GM23248 (cell line): ENCODE measurements around the gene NKAIN1. TPM values are rescaled to one million over a fixed set of nuclear protein-coding genes. Genes with fewer than 3 reads are reported as not detected.

Experiments
- DNase-seq: peaks from one replicate; pipeline ENCODE4 v3.0.0-alpha.2; 2015
- H2AFZ ChIP-seq: fragments of 200-600 bp; sonication (generic); 2 replicates; pipeline ENCODE4 v1.6.1; 2016; ENCODE audit warnings: antibody characterized with exemption
- H3F3A ChIP-seq: fragments of 200-600 bp; sonication (generic); 2 replicates; pipeline ENCODE4 v1.6.1; 2016; ENCODE audit warnings: mild to moderate bottlenecking, antibody characterized with exemption, mixed run types; ENCODE audit not compliant: insufficient read depth
- H3K27ac ChIP-seq: fragments of 200-600 bp; sonication (generic); 2 replicates; pipeline ENCODE4 v1.5.1; 2016; ENCODE audit warnings: mild to moderate bottlenecking
- H3K27me3 ChIP-seq: fragments of 200-600 bp; sonication (generic); replicated peaks from 2 replicates; pipeline ENCODE4 v1.6.1; 2016; ENCODE audit warnings: mild to moderate bottlenecking; ENCODE audit not compliant: insufficient read depth
- H3K36me3 ChIP-seq: fragments of 200-600 bp; sonication (generic); 2 replicates; pipeline ENCODE4 v1.6.1; 2016; ENCODE audit warnings: low read depth, mild to moderate bottlenecking
- H3K4me1 ChIP-seq: fragments of 200-600 bp; sonication (generic); 2 replicates; pipeline ENCODE4 v1.6.1; 2016; ENCODE audit warnings: mild to moderate bottlenecking; ENCODE audit not compliant: insufficient read depth
- H3K4me2 ChIP-seq: fragments of 200-600 bp; sonication (generic); one replicate; pipeline ENCODE4 v1.6.1; 2016; ENCODE audit warnings: mild to moderate bottlenecking; ENCODE audit not compliant: unreplicated experiment
- H3K4me3 ChIP-seq: fragments of 200-600 bp; sonication (generic); 2 replicates; pipeline ENCODE4 v1.5.1; 2016; ENCODE audit warnings: mild to moderate bottlenecking
- H3K79me2 ChIP-seq: fragments of 200-600 bp; sonication (generic); 2 replicates; pipeline ENCODE4 v1.6.1; 2016; ENCODE audit warnings: mild to moderate bottlenecking; ENCODE audit not compliant: insufficient read depth
- H3K9ac ChIP-seq: fragments of 200-600 bp; sonication (generic); 2 replicates; pipeline ENCODE4 v1.6.1; 2016; ENCODE audit warnings: mild to moderate bottlenecking
- H3K9me2 ChIP-seq: fragments of 200-600 bp; sonication (generic); 2 replicates; pipeline ENCODE4 v1.6.1; 2016; ENCODE audit warnings: mixed run types, mild to moderate bottlenecking, moderate library complexity; ENCODE audit not compliant: insufficient read depth
- H3K9me3 ChIP-seq: fragments of 200-600 bp; sonication (generic); one replicate; pipeline ENCODE4 v1.6.1; 2017; ENCODE audit warnings: low read depth
- H4K20me1 ChIP-seq: fragments of 200-600 bp; sonication (generic); 2 replicates; pipeline ENCODE4 v1.6.0; 2016; ENCODE audit not compliant: insufficient read depth
- EZH2 ChIP-seq: fragments of 200-600 bp; sonication (generic); IDR thresholded peaks from 2 replicates; pipeline ENCODE4 v1.6.1; 2018; ENCODE audit warnings: antibody characterized with exemption, mild to moderate bottlenecking; ENCODE audit not compliant: insufficient read depth, poor library complexity, severe bottlenecking
- EZH2phosphoT487 ChIP-seq: fragments of 200-600 bp; sonication (generic); IDR thresholded peaks from 2 replicates; pipeline ENCODE4 v1.6.1; 2018; ENCODE audit warnings: antibody characterized with exemption, moderate library complexity, mild to moderate bottlenecking, low read depth; ENCODE audit not compliant: insufficient read depth
- WGBS, 2 experiments: methylation state at CpG; one replicate each; pipeline ENCODE4 v1.1.6; 2015 to 2017; ENCODE audit warnings: low lambda C conversion rate in 2 of 2, low coverage in 1 of 2; ENCODE audit errors: missing lambda C conversion rate in 2 of 2; 5-methylcytosine and 5-hydroxymethylcytosine counted together
- in situ Hi-C: fragments of 300-500 bp; cut with MboI; formaldehyde crosslinking; loops from 2 replicates; pipeline ENCODE4 v1.15.0; 2020
- polyA plus RNA-seq: library from polyadenylated mRNA; unstranded; fragments of >200 nt; fragmentation: Nextera tagmentation; extraction: Ambion mirVana; gene quantifications from 2 replicates; pipeline ENCODE4 v1.2.1, GENCODE V29; 2016
- total RNA-seq: library from RNA; depleted of rRNA; stranded (reverse); fragments of >200 nt; shearing (Covaris generic); gene quantifications from 2 replicates; pipeline ENCODE4 v1.2.3, GENCODE V29; 2014

NKAIN1 gene
- total and polyA plus RNA-seq, 2 experiments from 2014 or later, result 0.11 TPM; not detected in 1

DNA sequence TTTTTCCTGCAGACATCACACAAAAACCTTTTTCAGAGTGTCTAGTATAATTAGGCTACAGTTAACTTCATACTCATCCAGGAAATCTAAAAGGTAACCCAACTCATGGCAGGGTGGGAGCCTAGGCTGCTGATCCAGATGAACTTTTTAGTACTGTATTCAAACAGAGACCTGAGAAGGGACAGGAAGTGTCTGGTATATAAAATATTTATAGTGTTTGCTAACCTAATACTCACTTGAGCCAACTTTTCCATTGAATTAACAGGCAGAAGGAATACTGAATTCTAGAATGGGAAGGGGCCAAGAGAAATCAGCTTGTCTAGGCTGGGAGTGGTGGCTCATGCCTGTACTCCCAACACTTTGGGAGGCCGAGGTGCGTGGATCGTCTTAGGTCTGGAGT lies 22.2 kb upstream of the NKAIN1 start:
- Histone ChIP-seq H3K36me3 (peaks cover 36% of the 10 kb centered on the region), H3K9me2 (no peaks in the 10 kb centered on the region), H3F3A (no peaks in the 10 kb centered on the region), H2AFZ (no peak overlapping the region), H3K4me3 (no peak overlapping the region), H3K79me2 (no peaks in the 10 kb centered on the region), H3K4me1 (no peaks in the 10 kb centered on the region), H3K4me2 (no peak overlapping the region), H3K27ac (no peak overlapping the region), H4K20me1 (no peaks in the 10 kb centered on the region), H3K27me3 (no peaks in the 10 kb centered on the region), H3K9ac (no peak overlapping the region), H3K9me3 (no peaks in the 10 kb centered on the region)
- in situ Hi-C loops, result no loop called here
- no peak for DNase-seq
- 98% methylated on average over 3 of the region's 3 CpGs for WGBS, 2 experiments
- TF ChIP-seq EZH2 (no peak), EZH2phosphoT487 (no peak)

DNA sequence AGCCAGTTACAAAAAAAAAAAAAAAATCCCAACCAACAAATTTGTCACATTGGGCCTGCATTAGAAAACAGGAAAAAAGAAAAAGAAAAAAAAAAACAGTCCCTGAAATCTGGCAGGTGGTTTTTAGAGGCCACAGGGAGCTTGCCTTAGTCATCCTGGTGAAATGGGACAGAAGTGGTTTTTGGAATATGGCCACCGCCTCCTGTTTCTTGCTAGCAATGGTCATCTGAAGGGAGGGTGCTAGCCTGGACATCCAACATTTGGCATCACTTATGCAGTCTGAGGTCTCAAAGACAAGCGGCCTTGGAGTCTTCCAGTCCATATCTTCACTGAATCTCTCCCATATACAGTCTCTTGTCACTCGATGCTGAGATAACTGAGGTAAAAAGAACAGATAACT lies 20.1 kb upstream of the NKAIN1 start:
- no peak for TF ChIP-seq EZH2
- no peak for TF ChIP-seq EZH2phosphoT487
- Histone ChIP-seq H3K4me1 (no peaks in the 10 kb centered on the region), H2AFZ (no peak overlapping the region), H3K27me3 (no peaks in the 10 kb centered on the region), H3F3A (no peaks in the 10 kb centered on the region), H3K36me3 (peaks cover 31% of the 10 kb centered on the region), H3K4me2 (no peak overlapping the region), H3K27ac (no peak overlapping the region), H3K9me3 (no peaks in the 10 kb centered on the region), H3K9me2 (no peaks in the 10 kb centered on the region), H3K79me2 (no peaks in the 10 kb centered on the region), H4K20me1 (no peaks in the 10 kb centered on the region), H3K9ac (no peak overlapping the region), H3K4me3 (no peak overlapping the region)
- WGBS, 2 experiments, result 92 to 96% methylated on average over 3 of the region's 3 CpGs
- in situ Hi-C loops, result no loop called here
- no peak for DNase-seq

DNA sequence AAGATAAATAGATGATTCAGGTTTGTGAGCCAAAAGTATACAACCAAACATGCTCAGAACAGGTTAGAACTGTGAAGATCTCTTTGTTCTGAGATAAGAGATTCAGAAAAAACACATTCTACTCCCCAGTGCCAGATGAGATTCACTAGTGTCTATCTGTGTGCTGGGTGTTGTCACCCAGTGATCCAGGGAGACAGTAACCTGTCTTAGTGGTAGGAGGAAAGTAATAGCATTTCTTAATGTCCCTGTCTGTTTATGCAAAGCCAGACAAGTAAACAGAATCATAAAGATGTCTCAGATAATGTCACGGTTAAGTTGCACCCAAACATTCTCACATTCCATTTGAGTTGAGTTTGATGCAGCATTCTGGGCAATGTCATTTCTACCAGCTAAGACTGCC lies 18.9 kb upstream of the NKAIN1 start:
- Histone ChIP-seq H3K9me3 (no peaks in the 10 kb centered on the region), H3K79me2 (no peaks in the 10 kb centered on the region), H3K27me3 (no peaks in the 10 kb centered on the region), H3K27ac (no peak overlapping the region), H2AFZ (no peak overlapping the region), H3K9me2 (no peaks in the 10 kb centered on the region), H3K4me1 (no peaks in the 10 kb centered on the region), H3K9ac (no peak overlapping the region), H3F3A (no peaks in the 10 kb centered on the region), H3K4me2 (no peak overlapping the region), H3K36me3 (peaks cover 31% of the 10 kb centered on the region), H3K4me3 (no peak overlapping the region), H4K20me1 (no peaks in the 10 kb centered on the region)
- TF ChIP-seq EZH2 (no peak), EZH2phosphoT487 (no peak)
- in situ Hi-C loops, result no loop called here
- no peak for DNase-seq
- WGBS, 2 experiments, result 97 to 100% methylated on average over 1 of the region's 1 CpG

DNA sequence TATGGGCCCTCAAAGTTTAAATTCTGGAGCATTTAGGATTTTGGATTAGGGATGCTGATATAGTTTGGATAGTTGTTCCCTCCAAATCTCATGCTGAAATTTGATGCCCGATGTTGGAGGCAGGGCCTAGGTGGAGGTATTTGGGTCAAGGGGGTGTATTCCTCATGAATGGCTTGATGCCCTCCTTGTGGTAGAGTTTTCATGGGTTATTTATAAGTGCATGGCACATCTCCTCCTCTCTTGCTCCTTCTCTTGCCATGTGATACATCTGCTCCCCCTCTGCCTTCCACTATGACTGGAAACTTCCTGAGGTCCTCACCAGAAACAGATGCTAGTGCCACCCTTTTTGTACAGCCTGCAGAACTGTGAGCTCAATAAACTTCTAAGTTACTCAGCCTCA lies 17.5 kb upstream of the NKAIN1 start:
- TF ChIP-seq EZH2, result no peak
- TF ChIP-seq EZH2phosphoT487, result no peak
- WGBS, 2 experiments, result 95 to 100% methylated on average over 1 of the region's 1 CpG
- Histone ChIP-seq H3K79me2 (no peaks in the 10 kb centered on the region), H3K9me2 (no peaks in the 10 kb centered on the region), H3F3A (no peaks in the 10 kb centered on the region), H3K36me3 (peaks cover 24% of the 10 kb centered on the region), H4K20me1 (no peaks in the 10 kb centered on the region), H3K9ac (no peak overlapping the region), H2AFZ (no peak overlapping the region), H3K4me2 (no peak overlapping the region), H3K27ac (no peak overlapping the region), H3K4me3 (no peak overlapping the region), H3K4me1 (no peaks in the 10 kb centered on the region), H3K9me3 (no peaks in the 10 kb centered on the region), H3K27me3 (no peaks in the 10 kb centered on the region)
- no peak for DNase-seq
- in situ Hi-C loops, result no loop called here

DNA sequence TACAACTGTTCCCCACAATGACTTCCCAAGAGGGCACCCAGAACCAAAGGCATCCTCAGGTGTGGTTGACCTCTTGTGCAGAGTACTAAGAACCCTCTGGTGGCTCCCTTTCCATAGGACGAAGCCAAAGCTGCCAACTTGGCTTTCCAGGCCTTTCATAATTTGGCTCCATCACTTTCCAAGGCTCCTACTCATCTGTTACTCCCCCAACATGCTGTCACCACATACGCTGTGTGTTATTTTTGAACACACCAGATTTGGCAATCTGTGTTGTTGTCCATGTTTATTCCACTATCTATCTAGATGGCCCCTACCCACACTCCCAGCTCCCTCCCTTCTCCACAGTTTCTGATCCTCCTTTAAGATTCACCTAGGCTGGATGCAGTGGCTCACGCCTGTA lies 10.2 kb upstream of the NKAIN1 start:
- Histone ChIP-seq H3K27me3 (no peaks in the 10 kb centered on the region), H3K4me1 (no peaks in the 10 kb centered on the region), H4K20me1 (no peaks in the 10 kb centered on the region), H2AFZ (no peak overlapping the region), H3F3A (no peaks in the 10 kb centered on the region), H3K79me2 (no peaks in the 10 kb centered on the region), H3K4me2 (no peak overlapping the region), H3K36me3 (no peaks in the 10 kb centered on the region), H3K27ac (no peak overlapping the region), H3K9me2 (no peaks in the 10 kb centered on the region), H3K9ac (no peak overlapping the region), H3K4me3 (no peak overlapping the region), H3K9me3 (no peaks in the 10 kb centered on the region)
- in situ Hi-C loops, result no loop called here
- DNase-seq, result no peak
- TF ChIP-seq EZH2 (no peak), EZH2phosphoT487 (no peak)
- 89 to 94% methylated on average over 3 of the region's 3 CpGs for WGBS, 2 experiments
